ENCODE results near the gene DHX30. TPM values are rescaled to one million over a fixed set of nuclear protein-coding genes. Genes with fewer than 3 reads are reported as not detected.
"Not testable (repeated sequence)": the region's sequence is repeated elsewhere in the genome, so short reads cannot be mapped to it uniquely, and the experiment has no call there.

DHX30 gene
- total and polyA plus RNA-seq, 2 of the 4 experiments (the other 2 are of a cell fraction), result 55.6 to 57.2 TPM

DNA sequence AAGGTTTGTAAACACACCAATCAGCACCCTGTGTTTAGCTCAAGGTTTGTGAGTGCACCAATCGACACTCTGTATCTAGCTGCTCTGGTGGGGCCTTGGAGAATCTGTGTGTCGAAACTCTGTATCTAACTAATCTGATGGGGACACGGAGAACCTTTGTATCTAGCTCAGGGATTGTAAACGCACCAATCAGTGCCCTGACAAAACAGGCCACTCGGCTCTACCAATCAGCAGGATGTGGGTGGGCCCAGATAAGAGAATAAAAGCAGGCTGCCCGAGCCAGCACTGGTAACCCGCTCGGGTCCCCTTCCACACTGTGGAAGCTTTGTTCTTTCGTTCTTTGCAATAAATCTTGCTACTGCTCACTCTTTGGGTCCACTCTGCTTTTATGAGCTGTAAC, 85.1 kb downstream of the DHX30 start:
- DNase-seq; POLR2A ChIA-PET (ENCODE audit: unreplicated experiment); H2AFZ ChIP-seq (replicated peaks; ENCODE audit: low read length, poor library complexity); H3K27ac ChIP-seq (ENCODE audit: insufficient read depth, low read length); H2BK5ac ChIP-seq (ENCODE audit: low read depth, low read length, poor library complexity, severe bottlenecking); H3K4me3 ChIP-seq (ENCODE audit: insufficient read depth, low read depth, low read length); H3K4me1 ChIP-seq (ENCODE audit: control insufficient read depth, insufficient read depth, low read length); H2BK120ac ChIP-seq (ENCODE audit: low read depth, low read length); H3K9me3 ChIP-seq (ENCODE audit: control insufficient read depth, insufficient read depth, low read length); H3K18ac ChIP-seq (ENCODE audit: low read depth, low read length); H3K9ac ChIP-seq (ENCODE audit: low read depth, low read length); in situ Hi-C loops (cut with MboI; ENCODE audit: low sequenced_read_pairs); H2BK15ac ChIP-seq (ENCODE audit: low read depth, low read length); intact Hi-C loops (cut with micrococcal nuclease); H3K4me2 ChIP-seq (ENCODE audit: low read depth, low read length); H3K14ac ChIP-seq (replicated peaks; ENCODE audit: low read depth, low read length); CTCF ChIA-PET; H4K20me1 ChIP-seq (ENCODE audit: insufficient read depth, low read length); H3K23ac ChIP-seq (ENCODE audit: low read depth, low read length); H3K56ac ChIP-seq (ENCODE audit: extremely low read depth, insufficient read depth, low read length); H4K91ac ChIP-seq (ENCODE audit: insufficient read depth, low read depth, low read length); H2AK9ac ChIP-seq (replicated peaks; ENCODE audit: low read depth, low read length, poor library complexity); H2BK20ac ChIP-seq (ENCODE audit: low read depth, low read length); dilution Hi-C loops (cut with HindIII; ENCODE audit: low sequenced_read_pairs, unreplicated experiment); H4K5ac ChIP-seq (ENCODE audit: low read depth, low read length); H2AK5ac ChIP-seq (ENCODE audit: low read depth, low read length); H3K4ac ChIP-seq (ENCODE audit: low read depth, low read length); BruUV-seq (replicated peaks); H3K27me3 ChIP-seq (ENCODE audit: control insufficient read depth, insufficient read depth, low read length); H4K8ac ChIP-seq (ENCODE audit: low read depth in 2 of 2, low read length in 2 of 2); ATAC-seq (ENCODE audit: low read depth): not testable (repeated sequence)
- peaks cover 15% of the 10 kb centered on the region for H3K9me1 ChIP-seq (ENCODE audit: insufficient read depth, low read length)
- H3K36me3 ChIP-seq (ENCODE audit: control insufficient read depth, insufficient read depth, low read length), result peaks cover 36% of the 10 kb centered on the region
- H3K79me1 ChIP-seq (ENCODE audit: low read depth in 1 of 2, low read length in 2 of 2), result peaks cover 28 to 65% of the 10 kb centered on the region in 2 experiments
- 100% methylated on average over 1 of the region's 9 CpGs; no CpG with 5 or more reads in 1 of the 2 experiments for WGBS, 2 experiments (ENCODE audit: extremely low coverage in 2 of 2, insufficient read length in 1 of 2)

All from IMR-90 (cell line).